Liver (tissue), 9 donors: Measurements from ENCODE around the gene KANK4. TPM values are rescaled to one million over a fixed set of nuclear protein-coding genes. Genes with fewer than 3 reads are reported as not detected.

ENCODE experiments used
- DNase-seq: peaks from one replicate; pipeline ENCODE4 v3.0.0-alpha.2; 2017; ENCODE audit warnings: low spot score
- H3K27ac ChIP-seq, 2 donors: one replicate each; pipeline ENCODE4 v1.7.0; 2013; ENCODE audit warnings: inconsistent platforms in 2 of 2, low read length in 2 of 2, control low read depth in 1 of 2, low read depth in 1 of 2, mild to moderate bottlenecking in 1 of 2
- H3K27me3 ChIP-seq, 4 donors: one replicate each; pipeline versions ENCODE4 v1.6.1 to v1.7.0; 2013; ENCODE audit warnings: low read length in 3 of 4, inconsistent platforms in 1 of 4, mild to moderate bottlenecking in 1 of 4, moderate library complexity in 1 of 4; ENCODE audit not compliant: control insufficient read depth in 4 of 4, insufficient read depth in 4 of 4
- H3K36me3 ChIP-seq, 4 donors: one replicate each; pipeline versions ENCODE4 v1.6.1 to v1.7.0; 2013; ENCODE audit warnings: low read length in 3 of 4, mild to moderate bottlenecking in 3 of 4, low read depth in 1 of 4, moderate library complexity in 1 of 4; ENCODE audit not compliant: control insufficient read depth in 4 of 4, insufficient read depth in 3 of 4
- H3K4me1 ChIP-seq, 4 donors: one replicate each; pipeline versions ENCODE4 v1.6.1 to v1.7.0; 2013; ENCODE audit warnings: low read length in 3 of 4, mild to moderate bottlenecking in 3 of 4, moderate library complexity in 1 of 4; ENCODE audit not compliant: control insufficient read depth in 4 of 4, insufficient read depth in 4 of 4
- H3K4me3 ChIP-seq, 3 donors: one replicate each; pipeline versions ENCODE4 v1.6.1 to v1.7.0; 2013; ENCODE audit warnings: low read length in 3 of 3, control low read depth in 1 of 3, low read depth in 1 of 3, mild to moderate bottlenecking in 1 of 3
- H3K9ac ChIP-seq, 2 donors: one replicate each; pipeline ENCODE4 v1.7.0; 2013; ENCODE audit warnings: low read length in 2 of 2, mild to moderate bottlenecking in 2 of 2, moderate library complexity in 2 of 2, control low read depth in 1 of 2, low read depth in 1 of 2
- H3K9me3 ChIP-seq, 4 donors: one replicate each; pipeline versions ENCODE4 v1.6.1 to v1.7.0; 2013; ENCODE audit warnings: low read length in 3 of 4; ENCODE audit not compliant: control insufficient read depth in 4 of 4
- EGR1 ChIP-seq, 2 donors: IDR thresholded peaks; 2 replicates each; pipeline ENCODE4 v1.6.1; 2016 to 2018; ENCODE audit warnings: antibody characterized with exemption in 2 of 2, low read depth in 2 of 2
- FOXA1 ChIP-seq: IDR thresholded peaks from 2 replicates; pipeline ENCODE4 v1.6.1; 2016; ENCODE audit warnings: antibody characterized with exemption
- FOXA2 ChIP-seq: IDR thresholded peaks from 2 replicates; pipeline ENCODE4 v1.6.1; 2016; ENCODE audit warnings: antibody characterized with exemption
- GABPA ChIP-seq, 2 donors: IDR thresholded peaks in 1 of 2; conservative IDR thresholded peaks in 1 of 2; 2 replicates each; pipeline ENCODE4 v1.6.1; 2016; ENCODE audit warnings: antibody characterized with exemption in 2 of 2, mild to moderate bottlenecking in 1 of 2, moderate library complexity in 1 of 2
- HNF4A ChIP-seq, 2 donors: conservative IDR thresholded peaks; 2 replicates each; pipeline ENCODE4 v1.6.1; 2016; ENCODE audit warnings: antibody characterized with exemption in 2 of 2, mild to moderate bottlenecking in 2 of 2
- HNF4G ChIP-seq: IDR thresholded peaks from 2 replicates; pipeline ENCODE4 v1.6.1; 2016; ENCODE audit warnings: antibody characterized with exemption
- JUND ChIP-seq, 2 donors: IDR thresholded peaks; 2 replicates each; pipeline ENCODE4 v1.6.1; 2016; ENCODE audit warnings: antibody characterized with exemption in 2 of 2
- NR2F2 ChIP-seq: IDR thresholded peaks from 2 replicates; pipeline ENCODE4 v1.6.1; 2016; ENCODE audit warnings: antibody characterized with exemption
- RAD21 ChIP-seq, 2 donors: IDR thresholded peaks; 2 replicates each; pipeline ENCODE4 v1.6.1; 2016; ENCODE audit warnings: antibody characterized with exemption in 2 of 2, mild to moderate bottlenecking in 2 of 2
- TAF1 ChIP-seq: conservative IDR thresholded peaks from 2 replicates; pipeline ENCODE4 v1.6.1; 2016; ENCODE audit warnings: antibody characterized with exemption, mild to moderate bottlenecking
- YY1 ChIP-seq: IDR thresholded peaks from 2 replicates; pipeline ENCODE4 v1.6.1; 2016; ENCODE audit warnings: antibody characterized with exemption, mild to moderate bottlenecking
- WGBS: extraction: QIAGEN DNeasy Blood & Tissue Kit; methylation state at CpG from one replicate; pipeline ENCODE4 v1.1.7; 2013; 5-methylcytosine and 5-hydroxymethylcytosine counted together
- polyA plus RNA-seq, 2 donors: library from polyadenylated mRNA; stranded (reverse) in 1 of 2; unstranded in 1 of 2; fragments of 200-250 nt in 1 of 2; fragments of >200 nt in 1 of 2; fragmentation: Nextera tagmentation in 1 of 2; extraction: Ambion mirVana in 1 of 2; gene quantifications; one replicate each; pipeline versions ENCODE4 v1.2.1 to v1.2.3, GENCODE V29; 2013 to 2015
- total RNA-seq, 2 donors: library from RNA; depleted of rRNA; stranded (reverse); fragments of >200 nt; gene quantifications; one replicate each; pipeline ENCODE4 v1.2.3, GENCODE V29; 2014
- TF ChIP-seq, protein P1 (sequence below): fragments of 150-350 bp; IDR thresholded peaks from 2 replicates; pipeline ENCODE4 v1.5.1; 2017; ENCODE audit warnings: improper control_type of control experiment, low read depth, low read length; ENCODE audit not compliant: missing input control
- TF ChIP-seq, protein P2 (sequence below): IDR thresholded peaks from 2 replicates; pipeline ENCODE4 v1.6.1; 2016; ENCODE audit warnings: antibody characterized with exemption, mild to moderate bottlenecking
- TF ChIP-seq, protein P3 (sequence below): IDR thresholded peaks from 2 replicates; pipeline ENCODE4 v1.6.1; 2016; ENCODE audit warnings: antibody characterized with exemption
- TF ChIP-seq, protein P4 (sequence below): IDR thresholded peaks from 2 replicates; pipeline ENCODE4 v1.6.1; 2016; ENCODE audit warnings: antibody characterized with exemption
- donor health status: healthy.
- donor health status: healthy.
- donor health status: healthy.
- donor health status: healthy.
- donor health status: healthy.

KANK4 gene
- total and polyA plus RNA-seq, 4 donors = 0.58 to 4.6 (median 1.1) TPM

DNA sequence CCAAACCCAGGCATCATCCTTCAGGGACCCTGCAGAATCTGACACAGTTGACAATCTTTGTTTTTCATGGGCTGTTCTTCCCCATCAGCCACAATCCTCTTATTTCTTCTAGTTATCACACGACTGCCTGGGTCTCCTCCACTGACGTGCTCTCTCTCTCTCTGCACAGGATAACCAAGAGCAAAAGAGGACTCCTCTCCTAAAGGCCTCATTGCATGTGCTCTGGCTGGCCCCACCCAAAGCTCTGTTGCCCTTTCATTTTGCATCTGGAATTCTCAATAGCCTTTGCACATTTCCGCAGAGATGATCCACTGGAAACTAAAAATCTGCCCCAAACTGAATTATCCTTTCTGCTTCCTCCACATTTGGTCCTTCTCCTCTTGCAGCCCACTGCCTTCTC is 58.5 kb downstream of the KANK4 start:
- H3K9ac ChIP-seq = no peak overlapping the region
- no peak for DNase-seq
- no peaks in the 10 kb centered on the region for H3K27me3 ChIP-seq
- H3K4me3 ChIP-seq = no peak overlapping the region
- TF ChIP-seq FOXA2 (no peak), JUND (IDR thresholded peaks at IDR 0.05) (no peak), HNF4A (conservative IDR thresholded peaks at IDR 0.05) (no peak), YY1 (no peak)
- no peak overlapping the region for H3K27ac ChIP-seq
- no peaks in the 10 kb centered on the region for H3K4me1 ChIP-seq
- no peaks in the 10 kb centered on the region for H3K9me3 ChIP-seq
- 89% methylated on average over 3 of the region's 3 CpGs for WGBS
- peaks cover 0 to 3% (median 0%) of the 10 kb centered on the region in 4 donors for H3K36me3 ChIP-seq

DNA sequence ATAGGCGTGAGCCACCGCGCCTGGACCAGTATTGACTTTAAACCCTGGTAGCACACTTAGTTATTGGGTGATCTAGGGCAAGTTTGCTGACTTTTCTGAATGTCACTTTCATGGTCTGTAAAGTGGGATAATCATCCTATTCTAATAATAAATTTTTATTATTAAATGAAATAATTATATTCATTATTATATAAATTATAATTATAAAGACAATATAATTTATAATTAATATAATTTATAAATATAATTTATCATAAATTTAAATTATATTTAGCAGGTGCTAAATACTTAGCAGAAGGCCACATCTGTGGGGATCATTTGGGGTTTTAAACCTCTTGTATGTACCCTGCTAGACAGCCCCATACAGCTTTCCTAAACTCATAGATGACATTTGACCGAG is 59.7 kb downstream of the KANK4 start:
- DNase-seq = no peak
- H3K9me3 ChIP-seq = no peaks in the 10 kb centered on the region
- peaks cover 0 to 3% (median 0%) of the 10 kb centered on the region in 4 donors for H3K36me3 ChIP-seq
- no peaks in the 10 kb centered on the region for H3K4me1 ChIP-seq
- no peaks in the 10 kb centered on the region for H3K27me3 ChIP-seq
- H3K4me3 ChIP-seq = no peak overlapping the region
- H3K9ac ChIP-seq = no peak overlapping the region
- WGBS = 97% methylated on average over 4 of the region's 4 CpGs
- TF ChIP-seq RAD21 (IDR thresholded peaks at IDR 0.05) (no peak), YY1 (no peak), HNF4A (conservative IDR thresholded peaks at IDR 0.05) (no peak), JUND (IDR thresholded peaks at IDR 0.05) (no peak)
- TF ChIP-seq, protein P1, sequence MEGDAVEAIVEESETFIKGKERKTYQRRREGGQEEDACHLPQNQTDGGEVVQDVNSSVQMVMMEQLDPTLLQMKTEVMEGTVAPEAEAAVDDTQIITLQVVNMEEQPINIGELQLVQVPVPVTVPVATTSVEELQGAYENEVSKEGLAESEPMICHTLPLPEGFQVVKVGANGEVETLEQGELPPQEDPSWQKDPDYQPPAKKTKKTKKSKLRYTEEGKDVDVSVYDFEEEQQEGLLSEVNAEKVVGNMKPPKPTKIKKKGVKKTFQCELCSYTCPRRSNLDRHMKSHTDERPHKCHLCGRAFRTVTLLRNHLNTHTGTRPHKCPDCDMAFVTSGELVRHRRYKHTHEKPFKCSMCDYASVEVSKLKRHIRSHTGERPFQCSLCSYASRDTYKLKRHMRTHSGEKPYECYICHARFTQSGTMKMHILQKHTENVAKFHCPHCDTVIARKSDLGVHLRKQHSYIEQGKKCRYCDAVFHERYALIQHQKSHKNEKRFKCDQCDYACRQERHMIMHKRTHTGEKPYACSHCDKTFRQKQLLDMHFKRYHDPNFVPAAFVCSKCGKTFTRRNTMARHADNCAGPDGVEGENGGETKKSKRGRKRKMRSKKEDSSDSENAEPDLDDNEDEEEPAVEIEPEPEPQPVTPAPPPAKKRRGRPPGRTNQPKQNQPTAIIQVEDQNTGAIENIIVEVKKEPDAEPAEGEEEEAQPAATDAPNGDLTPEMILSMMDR = no peak
- H3K27ac ChIP-seq = no peak overlapping the region

DNA sequence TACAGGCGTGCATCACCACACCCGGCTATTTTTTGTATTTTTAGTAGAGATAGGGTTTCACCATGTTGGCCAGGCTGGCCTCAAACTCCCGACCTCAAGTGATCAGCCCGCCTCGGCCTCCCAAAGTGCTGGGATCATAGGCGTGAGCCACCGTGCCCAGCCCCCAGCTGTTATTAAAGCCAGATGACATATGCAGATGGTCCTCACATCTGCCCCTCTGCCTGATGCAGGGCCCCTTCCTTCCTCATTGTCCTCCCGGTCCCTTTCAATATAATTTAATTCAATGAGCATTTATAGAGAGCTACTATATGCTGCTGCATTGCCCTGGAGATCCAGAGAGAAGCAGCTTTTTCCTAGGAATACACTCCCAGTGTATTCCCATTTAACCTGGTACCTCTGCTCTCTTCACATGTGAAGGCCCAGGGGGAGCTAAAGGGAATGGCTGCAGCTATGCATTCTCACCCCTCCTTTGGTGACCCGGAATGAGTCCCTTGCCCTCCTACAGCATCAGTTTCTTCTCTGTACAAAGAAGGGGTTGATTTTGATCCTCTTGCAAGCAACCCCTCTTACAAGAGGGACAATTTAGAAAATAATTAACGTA is 69.0 kb downstream of the KANK4 start:
- 78% methylated on average over 10 of the region's 10 CpGs for WGBS
- H3K9ac ChIP-seq = no peak overlapping the region
- peaks cover 0 to 2% (median 0%) of the 10 kb centered on the region in 4 donors for H3K36me3 ChIP-seq
- no peak overlapping the region for H3K27ac ChIP-seq
- H3K9me3 ChIP-seq = no peaks in the 10 kb centered on the region
- no peak overlapping the region for H3K4me3 ChIP-seq
- TF ChIP-seq, protein P2, sequence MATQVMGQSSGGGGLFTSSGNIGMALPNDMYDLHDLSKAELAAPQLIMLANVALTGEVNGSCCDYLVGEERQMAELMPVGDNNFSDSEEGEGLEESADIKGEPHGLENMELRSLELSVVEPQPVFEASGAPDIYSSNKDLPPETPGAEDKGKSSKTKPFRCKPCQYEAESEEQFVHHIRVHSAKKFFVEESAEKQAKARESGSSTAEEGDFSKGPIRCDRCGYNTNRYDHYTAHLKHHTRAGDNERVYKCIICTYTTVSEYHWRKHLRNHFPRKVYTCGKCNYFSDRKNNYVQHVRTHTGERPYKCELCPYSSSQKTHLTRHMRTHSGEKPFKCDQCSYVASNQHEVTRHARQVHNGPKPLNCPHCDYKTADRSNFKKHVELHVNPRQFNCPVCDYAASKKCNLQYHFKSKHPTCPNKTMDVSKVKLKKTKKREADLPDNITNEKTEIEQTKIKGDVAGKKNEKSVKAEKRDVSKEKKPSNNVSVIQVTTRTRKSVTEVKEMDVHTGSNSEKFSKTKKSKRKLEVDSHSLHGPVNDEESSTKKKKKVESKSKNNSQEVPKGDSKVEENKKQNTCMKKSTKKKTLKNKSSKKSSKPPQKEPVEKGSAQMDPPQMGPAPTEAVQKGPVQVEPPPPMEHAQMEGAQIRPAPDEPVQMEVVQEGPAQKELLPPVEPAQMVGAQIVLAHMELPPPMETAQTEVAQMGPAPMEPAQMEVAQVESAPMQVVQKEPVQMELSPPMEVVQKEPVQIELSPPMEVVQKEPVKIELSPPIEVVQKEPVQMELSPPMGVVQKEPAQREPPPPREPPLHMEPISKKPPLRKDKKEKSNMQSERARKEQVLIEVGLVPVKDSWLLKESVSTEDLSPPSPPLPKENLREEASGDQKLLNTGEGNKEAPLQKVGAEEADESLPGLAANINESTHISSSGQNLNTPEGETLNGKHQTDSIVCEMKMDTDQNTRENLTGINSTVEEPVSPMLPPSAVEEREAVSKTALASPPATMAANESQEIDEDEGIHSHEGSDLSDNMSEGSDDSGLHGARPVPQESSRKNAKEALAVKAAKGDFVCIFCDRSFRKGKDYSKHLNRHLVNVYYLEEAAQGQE = no peak
- TF ChIP-seq EGR1 (IDR thresholded peaks at IDR 0.05; ENCODE audit: low read depth in 2 of 2) = no peak
- no peak for TF ChIP-seq FOXA1
- no peak for TF ChIP-seq NR2F2
- TF ChIP-seq FOXA2 = no peak
- no peak for TF ChIP-seq HNF4G
- no peak for TF ChIP-seq GABPA (IDR thresholded peaks at IDR 0.05 in 1 of 2, conservative IDR thresholded peaks at IDR 0.05 in 1 of 2)
- TF ChIP-seq, protein P3, sequence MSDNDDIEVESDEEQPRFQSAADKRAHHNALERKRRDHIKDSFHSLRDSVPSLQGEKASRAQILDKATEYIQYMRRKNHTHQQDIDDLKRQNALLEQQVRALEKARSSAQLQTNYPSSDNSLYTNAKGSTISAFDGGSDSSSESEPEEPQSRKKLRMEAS = no peak
- TF ChIP-seq, protein P4, sequence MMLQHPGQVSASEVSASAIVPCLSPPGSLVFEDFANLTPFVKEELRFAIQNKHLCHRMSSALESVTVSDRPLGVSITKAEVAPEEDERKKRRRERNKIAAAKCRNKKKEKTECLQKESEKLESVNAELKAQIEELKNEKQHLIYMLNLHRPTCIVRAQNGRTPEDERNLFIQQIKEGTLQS = no peak
- no peak for TF ChIP-seq RAD21 (IDR thresholded peaks at IDR 0.05)
- TF ChIP-seq, protein P1 = no peak
- TF ChIP-seq TAF1 = no peak
- no peak for DNase-seq
- H3K27me3 ChIP-seq = no peaks in the 10 kb centered on the region
- H3K4me1 ChIP-seq = no peaks in the 10 kb centered on the region
